Lung (tissue), 12 donors: Measurements from ENCODE around the gene KRT26. TPM values are rescaled to one million over a fixed set of nuclear protein-coding genes. Genes with fewer than 3 reads are reported as not detected.

Experiments used
- ATAC-seq: fragments of 200-7000 bp; cut with Tn5 transposase; one replicate; pipeline ENCODE4 v1.9.1; 2020; ENCODE audit warnings: moderate number of reproducible peaks; ENCODE audit not compliant: insufficient read depth, low FRiP score
- DNase-seq, 3 donors: peaks; one replicate each; pipeline ENCODE4 v3.0.0-alpha.2; 2013 to 2017
- H3K27ac ChIP-seq, 2 donors: one replicate each; pipeline ENCODE4 v1.5.1; 2013; ENCODE audit warnings: mild to moderate bottlenecking in 2 of 2, moderate library complexity in 2 of 2, control low read depth in 1 of 2, inconsistent platforms in 1 of 2, low read depth in 1 of 2, low read length in 1 of 2
- H3K27me3 ChIP-seq, 3 donors: one replicate each; pipeline ENCODE4 v1.5.1; 2013; ENCODE audit warnings: low read length in 2 of 3; ENCODE audit not compliant: control insufficient read depth in 3 of 3, insufficient read depth in 3 of 3
- H3K36me3 ChIP-seq, 4 donors: one replicate each; pipeline ENCODE4 v1.5.1; 2013; ENCODE audit warnings: low read length in 4 of 4, mild to moderate bottlenecking in 1 of 4, moderate library complexity in 1 of 4; ENCODE audit not compliant: control insufficient read depth in 4 of 4, insufficient read depth in 4 of 4
- H3K4me1 ChIP-seq, 5 donors: one replicate each; pipeline ENCODE4 v1.5.1; 2013; ENCODE audit warnings: low read length in 5 of 5, mild to moderate bottlenecking in 2 of 5, moderate library complexity in 1 of 5; ENCODE audit not compliant: control insufficient read depth in 5 of 5, insufficient read depth in 5 of 5
- H3K4me3 ChIP-seq: one replicate; pipeline ENCODE4 v1.5.1; 2013; ENCODE audit warnings: mild to moderate bottlenecking, control low read depth, moderate library complexity
- H3K9ac ChIP-seq, 2 donors: one replicate each; pipeline ENCODE4 v1.5.1; 2013; ENCODE audit warnings: low read length in 2 of 2, control low read depth in 1 of 2; ENCODE audit not compliant: insufficient read depth in 1 of 2
- H3K9me3 ChIP-seq, 4 donors: one replicate each; pipeline ENCODE4 v1.5.1; 2013; ENCODE audit warnings: low read length in 3 of 4, mild to moderate bottlenecking in 1 of 4, moderate library complexity in 1 of 4; ENCODE audit not compliant: control insufficient read depth in 4 of 4, insufficient read depth in 3 of 4
- WGBS, 2 donors: extraction: QIAGEN DNeasy Blood & Tissue Kit; methylation state at CpG; one replicate each; pipeline ENCODE4 v1.1.7; 2013; 5-methylcytosine and 5-hydroxymethylcytosine counted together
- polyA plus RNA-seq, 2 donors: library from polyadenylated mRNA; stranded (reverse); fragments of 200-250 nt; gene quantifications; one replicate each; pipeline ENCODE4 v1.2.1, GENCODE V29; 2013
- total RNA-seq, 2 donors: library from RNA; depleted of rRNA in 1 of 2; stranded (reverse); fragments of >200 nt in 1 of 2; gene quantifications; one replicate each; pipeline ENCODE4 v1.2.1, GENCODE V29; 2014 to 2021
- TF ChIP-seq, protein P1 (sequence below): IDR thresholded peaks from 2 replicates; pipeline ENCODE4 v1.5.1; 2012; ENCODE audit warnings: mild to moderate bottlenecking; ENCODE audit errors: control extremely low read depth, extremely low read depth
- donor health status: control.
- donor health status: control.
- donor health status: Bipolar disorder and iron deficiency.
- donor health status: healthy.
- donor health status: DM: yes; HTN: yes; CAD: no.

KRT26 gene
- total and polyA plus RNA-seq, 4 donors = not detected

DNA sequence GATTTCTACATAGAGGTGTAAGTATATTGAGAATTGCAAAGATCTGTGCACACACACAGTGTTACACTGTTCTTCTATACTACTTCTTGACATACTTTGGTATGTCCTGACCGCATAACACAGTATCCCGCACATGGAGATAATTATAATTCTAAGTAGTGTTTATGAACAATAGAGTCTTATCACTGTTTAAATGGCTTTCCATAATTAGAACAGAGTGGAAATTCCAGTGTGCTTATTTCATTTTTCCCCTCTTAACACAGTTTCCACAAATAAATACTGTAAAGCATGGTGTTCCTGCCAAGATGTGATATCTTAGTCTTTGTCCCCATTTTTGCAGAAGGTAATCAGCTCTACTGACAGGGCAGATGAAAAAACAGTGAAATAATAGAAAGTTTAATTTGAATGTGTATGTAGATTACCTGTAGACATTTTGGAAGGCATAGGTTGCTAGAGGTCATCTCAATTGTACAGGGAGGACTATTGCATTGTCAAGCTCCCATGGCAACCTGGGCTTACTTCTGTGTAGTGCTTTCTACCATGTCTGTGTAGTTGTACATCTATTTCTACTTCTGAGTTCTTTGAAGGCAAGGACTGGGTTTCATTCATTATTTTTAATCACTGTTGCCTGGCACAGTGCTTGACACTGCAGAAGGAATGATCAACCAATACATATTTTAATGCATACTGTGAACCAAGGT is 37.9 kb upstream of the KRT26 start:
- no peak overlapping the region for H3K4me3 ChIP-seq
- no peak overlapping the region for H3K27ac ChIP-seq
- TF ChIP-seq, protein P1, sequence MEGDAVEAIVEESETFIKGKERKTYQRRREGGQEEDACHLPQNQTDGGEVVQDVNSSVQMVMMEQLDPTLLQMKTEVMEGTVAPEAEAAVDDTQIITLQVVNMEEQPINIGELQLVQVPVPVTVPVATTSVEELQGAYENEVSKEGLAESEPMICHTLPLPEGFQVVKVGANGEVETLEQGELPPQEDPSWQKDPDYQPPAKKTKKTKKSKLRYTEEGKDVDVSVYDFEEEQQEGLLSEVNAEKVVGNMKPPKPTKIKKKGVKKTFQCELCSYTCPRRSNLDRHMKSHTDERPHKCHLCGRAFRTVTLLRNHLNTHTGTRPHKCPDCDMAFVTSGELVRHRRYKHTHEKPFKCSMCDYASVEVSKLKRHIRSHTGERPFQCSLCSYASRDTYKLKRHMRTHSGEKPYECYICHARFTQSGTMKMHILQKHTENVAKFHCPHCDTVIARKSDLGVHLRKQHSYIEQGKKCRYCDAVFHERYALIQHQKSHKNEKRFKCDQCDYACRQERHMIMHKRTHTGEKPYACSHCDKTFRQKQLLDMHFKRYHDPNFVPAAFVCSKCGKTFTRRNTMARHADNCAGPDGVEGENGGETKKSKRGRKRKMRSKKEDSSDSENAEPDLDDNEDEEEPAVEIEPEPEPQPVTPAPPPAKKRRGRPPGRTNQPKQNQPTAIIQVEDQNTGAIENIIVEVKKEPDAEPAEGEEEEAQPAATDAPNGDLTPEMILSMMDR = no peak
- H3K9me3 ChIP-seq = peaks cover 0 to 2% (median 0%) of the 10 kb centered on the region in 4 donors
- ATAC-seq (no peak), DNase-seq (no peak)
- H3K27me3 ChIP-seq = peaks cover 0 to 54% (median 48%) of the 10 kb centered on the region in 3 donors
- no peaks in the 10 kb centered on the region for H3K36me3 ChIP-seq
- H3K9ac ChIP-seq = no peak overlapping the region
- WGBS, 2 donors = 45 to 52% methylated on average over 2 of the region's 2 CpGs
- H3K4me1 ChIP-seq = peaks cover 0 to 12% (median 0%) of the 10 kb centered on the region in 5 donors

DNA sequence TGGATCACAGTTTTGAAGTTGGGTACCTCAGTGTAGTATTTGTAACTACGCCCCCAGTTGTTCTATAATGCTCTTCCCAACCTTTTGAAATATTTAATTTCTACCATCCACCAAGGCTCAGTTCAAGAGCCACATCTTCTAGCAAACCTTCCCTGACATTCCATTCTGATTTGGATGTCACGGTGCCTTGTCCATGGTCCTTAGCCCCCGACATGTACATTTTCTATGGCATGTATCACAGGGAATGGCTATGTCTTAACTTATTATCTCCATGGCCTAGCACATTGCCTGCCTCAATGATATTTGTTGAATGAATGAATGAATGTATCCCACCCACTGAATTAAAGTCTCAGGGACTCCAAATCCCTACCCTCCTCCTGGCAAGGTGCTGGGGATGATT is 34.1 kb upstream of the KRT26 start:
- ATAC-seq (no peak), DNase-seq (no peak)
- Histone ChIP-seq H3K36me3 (no peaks in the 10 kb centered on the region), H3K9ac (no peak overlapping the region), H3K4me3 (no peak overlapping the region), H3K27me3 (peaks cover 0 to 57% (median 44%) of the 10 kb centered on the region in 3 donors), H3K4me1 (peaks cover 0 to 12% (median 0%) of the 10 kb centered on the region in 5 donors), H3K9me3 (peaks cover 0 to 2% (median 0%) of the 10 kb centered on the region in 4 donors), H3K27ac (no peak overlapping the region)
- WGBS, 2 donors = 76 to 90% methylated on average over 3 of the region's 3 CpGs
- TF ChIP-seq, protein P1 = no peak

DNA sequence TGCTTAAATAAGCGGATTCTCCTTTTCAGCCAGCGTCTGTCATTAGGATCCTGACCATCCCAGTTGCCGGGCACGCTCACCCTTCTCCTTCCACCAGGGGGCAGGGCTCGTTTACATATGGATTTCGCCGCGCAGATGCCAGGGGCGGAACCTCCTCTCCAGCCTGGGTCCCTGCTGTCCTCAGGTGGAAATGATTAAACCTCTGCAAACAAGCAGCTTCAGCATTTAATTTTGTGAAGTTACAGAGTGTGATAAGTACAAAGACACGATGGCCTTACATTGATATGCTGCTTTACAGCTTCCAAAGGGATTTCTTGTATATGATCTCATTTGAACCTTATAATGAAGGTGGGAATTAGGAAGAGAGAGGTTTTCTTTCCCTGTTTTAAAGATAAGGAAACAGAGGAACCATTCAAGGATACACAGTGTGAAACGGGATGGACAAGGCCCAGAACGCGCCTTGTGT is 31.6 kb upstream of the KRT26 start:
- no peaks in the 10 kb centered on the region for H3K4me1 ChIP-seq
- no peak overlapping the region for H3K9ac ChIP-seq
- no peak overlapping the region for H3K27ac ChIP-seq
- ATAC-seq = peak; percentile 85
- no peak overlapping the region for H3K4me3 ChIP-seq
- WGBS, 2 donors = 14 to 17% methylated on average over 13 of the region's 13 CpGs
- no peaks in the 10 kb centered on the region for H3K36me3 ChIP-seq
- peaks cover 0 to 2% (median 0%) of the 10 kb centered on the region in 4 donors for H3K9me3 ChIP-seq
- TF ChIP-seq, protein P1 = peak; percentile 82
- peaks cover 0 to 46% (median 42%) of the 10 kb centered on the region in 3 donors for H3K27me3 ChIP-seq
- peak; percentile 66 to 77 (median 68) for DNase-seq
